Measurements from ENCODE around the gene ANKZF1.

DNA sequence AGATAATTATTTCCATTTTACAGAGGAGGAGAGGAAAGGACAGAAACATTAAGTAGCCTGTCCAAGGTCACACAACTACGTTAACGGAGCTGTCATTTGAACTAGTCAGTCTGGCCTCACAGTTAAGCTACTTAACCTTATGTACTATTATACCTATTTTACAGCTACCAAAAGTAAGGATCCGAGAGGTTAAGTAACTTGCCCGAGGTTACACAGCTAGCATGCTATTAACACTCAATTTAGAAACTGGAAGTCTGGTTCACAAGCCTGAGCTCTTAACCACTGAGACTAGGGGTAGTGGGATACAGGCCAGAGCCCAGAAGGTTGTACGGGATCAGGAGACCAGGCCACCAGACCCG is 15.2 kb downstream of the ANKZF1 start:
- TF ChIP-seq, protein P1, sequence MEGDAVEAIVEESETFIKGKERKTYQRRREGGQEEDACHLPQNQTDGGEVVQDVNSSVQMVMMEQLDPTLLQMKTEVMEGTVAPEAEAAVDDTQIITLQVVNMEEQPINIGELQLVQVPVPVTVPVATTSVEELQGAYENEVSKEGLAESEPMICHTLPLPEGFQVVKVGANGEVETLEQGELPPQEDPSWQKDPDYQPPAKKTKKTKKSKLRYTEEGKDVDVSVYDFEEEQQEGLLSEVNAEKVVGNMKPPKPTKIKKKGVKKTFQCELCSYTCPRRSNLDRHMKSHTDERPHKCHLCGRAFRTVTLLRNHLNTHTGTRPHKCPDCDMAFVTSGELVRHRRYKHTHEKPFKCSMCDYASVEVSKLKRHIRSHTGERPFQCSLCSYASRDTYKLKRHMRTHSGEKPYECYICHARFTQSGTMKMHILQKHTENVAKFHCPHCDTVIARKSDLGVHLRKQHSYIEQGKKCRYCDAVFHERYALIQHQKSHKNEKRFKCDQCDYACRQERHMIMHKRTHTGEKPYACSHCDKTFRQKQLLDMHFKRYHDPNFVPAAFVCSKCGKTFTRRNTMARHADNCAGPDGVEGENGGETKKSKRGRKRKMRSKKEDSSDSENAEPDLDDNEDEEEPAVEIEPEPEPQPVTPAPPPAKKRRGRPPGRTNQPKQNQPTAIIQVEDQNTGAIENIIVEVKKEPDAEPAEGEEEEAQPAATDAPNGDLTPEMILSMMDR (IDR thresholded peaks at IDR 0.05 in 4 of 5, conservative IDR thresholded peaks at IDR 0.05 in 1 of 5) = no peak
- TF ChIP-seq POLR2A (IDR thresholded peaks at IDR 0.05) = no peak
